Muscle layer of duodenum (tissue), 2 donors: ENCODE data around the gene SERPINB2.

Experiments used
- H3K27ac ChIP-seq: one replicate; pipeline ENCODE4 v1.7.0; 2013; ENCODE audit warnings: mild to moderate bottlenecking, low read length
- H3K27me3 ChIP-seq: one replicate; pipeline ENCODE4 v1.7.0; 2013; ENCODE audit warnings: low read depth, mild to moderate bottlenecking, control low read depth, low read length
- H3K36me3 ChIP-seq, 2 donors: one replicate each; pipeline ENCODE4 v1.7.0; 2013; ENCODE audit warnings: low read length in 2 of 2, control low read depth in 1 of 2, mild to moderate bottlenecking in 1 of 2; ENCODE audit not compliant: insufficient read depth in 2 of 2, control insufficient read depth in 1 of 2
- H3K4me1 ChIP-seq, 2 donors: one replicate each; pipeline ENCODE4 v1.7.0; 2013; ENCODE audit warnings: low read length in 2 of 2, mild to moderate bottlenecking in 2 of 2, control low read depth in 1 of 2, moderate library complexity in 1 of 2; ENCODE audit not compliant: insufficient read depth in 2 of 2, control insufficient read depth in 1 of 2
- H3K4me3 ChIP-seq, 2 donors: one replicate each; pipeline ENCODE4 v1.7.0; 2013; ENCODE audit warnings: low read length in 2 of 2, low read depth in 1 of 2, mild to moderate bottlenecking in 1 of 2
- H3K9me3 ChIP-seq, 2 donors: one replicate each; pipeline ENCODE4 v1.7.0; 2013; ENCODE audit warnings: low read length in 2 of 2, control low read depth in 1 of 2, mild to moderate bottlenecking in 1 of 2; ENCODE audit not compliant: control insufficient read depth in 1 of 2
- donor health status: healthy.

SERPINB2 gene

GRCh38 chr18:63869374-63869773, 18.1 kb upstream of the SERPINB2 start:
- Histone ChIP-seq H3K27ac (no peak overlapping the region), H3K4me1 (no peaks in the 10 kb centered on the region), H3K9me3 (no peaks in the 10 kb centered on the region), H3K36me3 (no peaks in the 10 kb centered on the region), H3K4me3 (no peak overlapping the region), H3K27me3 (no peaks in the 10 kb centered on the region)

- Histone ChIP-seq H3K4me3 (no peak overlapping the region), H3K36me3 (no peaks in the 10 kb centered on the region), H3K4me1 (no peaks in the 10 kb centered on the region), H3K27ac (no peak overlapping the region), H3K9me3 (no peaks in the 10 kb centered on the region), H3K27me3 (no peaks in the 10 kb centered on the region)
These were observed 17.7 kb upstream of the SERPINB2 start for GRCh38 chr18:63869851-63870250.

GRCh38 chr18:63871836-63872235, 15.7 kb upstream of the SERPINB2 start:
- Histone ChIP-seq H3K27ac (no peak overlapping the region), H3K4me1 (no peaks in the 10 kb centered on the region), H3K27me3 (no peaks in the 10 kb centered on the region), H3K36me3 (no peaks in the 10 kb centered on the region), H3K9me3 (no peaks in the 10 kb centered on the region), H3K4me3 (no peak overlapping the region)

GRCh38 chr18:63872586-63872985, 14.9 kb upstream of the SERPINB2 start:
- no peak overlapping the region for H3K4me3 ChIP-seq
- H3K9me3 ChIP-seq: no peaks in the 10 kb centered on the region
- no peaks in the 10 kb centered on the region for H3K36me3 ChIP-seq
- H3K27me3 ChIP-seq: no peaks in the 10 kb centered on the region
- H3K27ac ChIP-seq: no peak overlapping the region
- no peaks in the 10 kb centered on the region for H3K4me1 ChIP-seq

- Histone ChIP-seq H3K9me3 (no peaks in the 10 kb centered on the region), H3K27ac (no peak overlapping the region), H3K4me3 (no peak overlapping the region), H3K27me3 (no peaks in the 10 kb centered on the region), H3K36me3 (no peaks in the 10 kb centered on the region), H3K4me1 (no peaks in the 10 kb centered on the region)
These were observed 9.2 kb upstream of the SERPINB2 start for GRCh38 chr18:63878343-63878742.

GRCh38 chr18:63878925-63879324, 8.6 kb upstream of the SERPINB2 start:
- H3K4me1 ChIP-seq: no peaks in the 10 kb centered on the region
- no peaks in the 10 kb centered on the region for H3K9me3 ChIP-seq
- no peak overlapping the region for H3K4me3 ChIP-seq
- no peaks in the 10 kb centered on the region for H3K36me3 ChIP-seq
- H3K27ac ChIP-seq: no peak overlapping the region
- no peaks in the 10 kb centered on the region for H3K27me3 ChIP-seq

- Histone ChIP-seq H3K4me1 (no peaks in the 10 kb centered on the region), H3K27me3 (no peaks in the 10 kb centered on the region)
These were observed 7.8 kb upstream of the SERPINB2 start for GRCh38 chr18:63879709-63880108.

GRCh38 chr18:63881851-63882250, 5.7 kb upstream of the SERPINB2 start:
- no peaks in the 10 kb centered on the region for H3K9me3 ChIP-seq
- H3K36me3 ChIP-seq: no peaks in the 10 kb centered on the region
- no peak overlapping the region for H3K4me3 ChIP-seq
- no peaks in the 10 kb centered on the region for H3K27me3 ChIP-seq
- H3K27ac ChIP-seq: no peak overlapping the region
- no peaks in the 10 kb centered on the region for H3K4me1 ChIP-seq

More at GRCh38 chr18:63879709-63880108, 7.8 kb upstream of the SERPINB2 start:
- Histone ChIP-seq H3K36me3 (no peaks in the 10 kb centered on the region), H3K27ac (no peak overlapping the region), H3K9me3 (no peaks in the 10 kb centered on the region), H3K4me3 (no peak overlapping the region)

GRCh38 chr18:63882333-63883141, 5.0 kb upstream of the SERPINB2 start:
- H3K27me3 ChIP-seq: no peaks in the 10 kb centered on the region
- no peak overlapping the region for H3K4me3 ChIP-seq
- no peaks in the 10 kb centered on the region for H3K9me3 ChIP-seq
- no peak overlapping the region for H3K27ac ChIP-seq
- H3K36me3 ChIP-seq: no peaks in the 10 kb centered on the region
- H3K4me1 ChIP-seq: no peaks in the 10 kb centered on the region

- Histone ChIP-seq H3K4me3 (no peak overlapping the region), H3K9me3 (no peaks in the 10 kb centered on the region), H3K27me3 (no peaks in the 10 kb centered on the region), H3K36me3 (no peaks in the 10 kb centered on the region), H3K4me1 (no peaks in the 10 kb centered on the region), H3K27ac (no peak overlapping the region)
These were observed 3.9 kb upstream of the SERPINB2 start for GRCh38 chr18:63883617-63884016.

- Histone ChIP-seq H3K4me3 (no peak overlapping the region), H3K27me3 (no peaks in the 10 kb centered on the region), H3K27ac (no peak overlapping the region)
These were observed 1.1 kb downstream of the SERPINB2 start for GRCh38 chr18:63888470-63889190.

More at GRCh38 chr18:63888470-63889190, 1.1 kb downstream of the SERPINB2 start:
- Histone ChIP-seq H3K9me3 (no peaks in the 10 kb centered on the region), H3K36me3 (no peaks in the 10 kb centered on the region), H3K4me1 (no peaks in the 10 kb centered on the region)
